ENCODE results near the gene NMNAT3.

- TF ChIP-seq, protein P1, sequence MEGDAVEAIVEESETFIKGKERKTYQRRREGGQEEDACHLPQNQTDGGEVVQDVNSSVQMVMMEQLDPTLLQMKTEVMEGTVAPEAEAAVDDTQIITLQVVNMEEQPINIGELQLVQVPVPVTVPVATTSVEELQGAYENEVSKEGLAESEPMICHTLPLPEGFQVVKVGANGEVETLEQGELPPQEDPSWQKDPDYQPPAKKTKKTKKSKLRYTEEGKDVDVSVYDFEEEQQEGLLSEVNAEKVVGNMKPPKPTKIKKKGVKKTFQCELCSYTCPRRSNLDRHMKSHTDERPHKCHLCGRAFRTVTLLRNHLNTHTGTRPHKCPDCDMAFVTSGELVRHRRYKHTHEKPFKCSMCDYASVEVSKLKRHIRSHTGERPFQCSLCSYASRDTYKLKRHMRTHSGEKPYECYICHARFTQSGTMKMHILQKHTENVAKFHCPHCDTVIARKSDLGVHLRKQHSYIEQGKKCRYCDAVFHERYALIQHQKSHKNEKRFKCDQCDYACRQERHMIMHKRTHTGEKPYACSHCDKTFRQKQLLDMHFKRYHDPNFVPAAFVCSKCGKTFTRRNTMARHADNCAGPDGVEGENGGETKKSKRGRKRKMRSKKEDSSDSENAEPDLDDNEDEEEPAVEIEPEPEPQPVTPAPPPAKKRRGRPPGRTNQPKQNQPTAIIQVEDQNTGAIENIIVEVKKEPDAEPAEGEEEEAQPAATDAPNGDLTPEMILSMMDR (conservative IDR thresholded peaks at IDR 0.05; ENCODE audit: low read length) = no peak
- TF ChIP-seq EZH2phosphoT487 (IDR thresholded peaks at IDR 0.05; ENCODE audit: borderline replicate concordance, low read depth, low read length) = no peak
These were observed 156.6 kb downstream of the NMNAT3 start for GRCh38 chr3:139521144-139521543.
